Thyroid gland (tissue), 4 donors: Measurements from ENCODE around the gene HIVEP3.

ENCODE experiments used
- POLR2A ChIP-seq, 2 donors: fragments of 450-650 bp; IDR thresholded peaks; one replicate each; pipeline ENCODE4 v1.6.1; 2017; ENCODE audit warnings: antibody characterized with exemption in 2 of 2, mild to moderate bottlenecking in 2 of 2, moderate library complexity in 1 of 2
- TF ChIP-seq, protein P1 (sequence below), 6 experiments: fragments of 200-600 bp in 3 of 6; fragments of 450-650 bp in 3 of 6; sonication (generic) in 3 of 6; IDR thresholded peaks; one replicate each; pipeline ENCODE4 v1.5.1; 2016 to 2019; ENCODE audit warnings: antibody characterized with exemption in 6 of 6, mild to moderate bottlenecking in 2 of 6, inconsistent platforms in 1 of 6, moderate library complexity in 1 of 6

DNA sequence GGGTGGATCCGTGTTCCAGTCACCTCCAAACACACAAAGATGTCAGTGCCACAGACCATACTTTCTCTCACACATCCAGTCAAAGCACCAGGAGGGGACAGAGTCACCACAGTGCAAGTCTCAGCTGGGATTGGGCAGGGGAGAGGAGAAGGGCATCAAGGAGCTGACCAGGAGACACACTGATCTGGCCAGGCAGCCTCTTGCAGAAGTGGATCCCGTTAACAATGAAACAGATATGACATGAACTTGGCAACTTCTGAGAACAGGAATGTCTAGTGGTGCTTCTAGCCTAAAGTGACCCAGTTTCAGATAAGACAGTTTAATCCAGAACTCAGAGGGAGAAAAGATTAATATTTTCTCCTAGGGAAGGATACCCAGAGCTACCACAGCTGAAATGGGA lies 71.0 kb downstream of the HIVEP3 start:
- TF ChIP-seq, protein P1, sequence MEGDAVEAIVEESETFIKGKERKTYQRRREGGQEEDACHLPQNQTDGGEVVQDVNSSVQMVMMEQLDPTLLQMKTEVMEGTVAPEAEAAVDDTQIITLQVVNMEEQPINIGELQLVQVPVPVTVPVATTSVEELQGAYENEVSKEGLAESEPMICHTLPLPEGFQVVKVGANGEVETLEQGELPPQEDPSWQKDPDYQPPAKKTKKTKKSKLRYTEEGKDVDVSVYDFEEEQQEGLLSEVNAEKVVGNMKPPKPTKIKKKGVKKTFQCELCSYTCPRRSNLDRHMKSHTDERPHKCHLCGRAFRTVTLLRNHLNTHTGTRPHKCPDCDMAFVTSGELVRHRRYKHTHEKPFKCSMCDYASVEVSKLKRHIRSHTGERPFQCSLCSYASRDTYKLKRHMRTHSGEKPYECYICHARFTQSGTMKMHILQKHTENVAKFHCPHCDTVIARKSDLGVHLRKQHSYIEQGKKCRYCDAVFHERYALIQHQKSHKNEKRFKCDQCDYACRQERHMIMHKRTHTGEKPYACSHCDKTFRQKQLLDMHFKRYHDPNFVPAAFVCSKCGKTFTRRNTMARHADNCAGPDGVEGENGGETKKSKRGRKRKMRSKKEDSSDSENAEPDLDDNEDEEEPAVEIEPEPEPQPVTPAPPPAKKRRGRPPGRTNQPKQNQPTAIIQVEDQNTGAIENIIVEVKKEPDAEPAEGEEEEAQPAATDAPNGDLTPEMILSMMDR (IDR thresholded peaks at IDR 0.05): no peak
- TF ChIP-seq POLR2A (IDR thresholded peaks at IDR 0.05): no peak
